Activated CD8-positive, alpha-beta T cell treated with anti-CD3 and anti-CD28 coated beads, Interleukin-2, amount 10 ng/mL, durations not matched to agents 7 days and 5 days (primary cell): Measurements from ENCODE around the gene DHODH. TPM values are rescaled to one million over a fixed set of nuclear protein-coding genes. Genes with fewer than 3 reads are reported as not detected.
A peak's percentile ranks its signal among the peaks of the same experiment; 100 is the strongest.
"Not testable (repeated sequence)": the region's sequence is repeated elsewhere in the genome, so short reads cannot be mapped to it uniquely, and the experiment has no call there.

Source experiments
- ATAC-seq: fragments of 150-1000 bp; cut with Tn5 transposase; one replicate; pipeline ENCODE4 v1.10.0; 2021; ENCODE audit warnings: moderate library complexity
- CTCF ChIA-PET: fragments of 350-600 bp; sonication (Branson Sonifier 250); formaldehyde crosslinking; loops from one replicate; lab custom pipeline; 2021; ENCODE audit warnings: antibody characterized with exemption; lab: Charles Lee
- POLR2A ChIA-PET: fragments of 350-600 bp; sonication (Branson Sonifier 250); formaldehyde crosslinking; loops from one replicate; lab custom pipeline; 2021; ENCODE audit warnings: antibody characterized with exemption; lab: Charles Lee
- DNase-seq: peaks from one replicate; pipeline ENCODE4 v3.0.0-alpha.2; 2020
- H3K27ac Mint-ChIP-seq: one replicate; pipeline ENCODE4 v1.8.0; 2021; ENCODE audit warnings: mild to moderate bottlenecking, mixed read lengths
- H3K27me3 Mint-ChIP-seq: one replicate; pipeline ENCODE4 v1.8.0; 2021; ENCODE audit warnings: low read depth, mixed read lengths
- H3K36me3 Mint-ChIP-seq: one replicate; pipeline ENCODE4 v1.8.0; 2021; ENCODE audit warnings: low read depth, mixed read lengths
- H3K4me1 Mint-ChIP-seq: one replicate; pipeline ENCODE4 v1.8.0; 2021; ENCODE audit warnings: low read depth, mixed read lengths
- H3K4me3 Mint-ChIP-seq: one replicate; pipeline ENCODE4 v1.8.0; 2021; ENCODE audit warnings: mild to moderate bottlenecking, mixed read lengths
- H3K9me3 Mint-ChIP-seq: one replicate; pipeline ENCODE4 v1.8.0; 2022; ENCODE audit warnings: mixed read lengths; ENCODE audit not compliant: insufficient read depth
- total RNA-seq, 2 experiments: library from RNA; stranded (reverse); gene quantifications; one replicate each; pipeline ENCODE4 v1.2.3, GENCODE V29; 2021

DHODH gene
- total RNA-seq, 2 experiments from 2014 or later: 14.7 to 18.3 TPM

DNA sequence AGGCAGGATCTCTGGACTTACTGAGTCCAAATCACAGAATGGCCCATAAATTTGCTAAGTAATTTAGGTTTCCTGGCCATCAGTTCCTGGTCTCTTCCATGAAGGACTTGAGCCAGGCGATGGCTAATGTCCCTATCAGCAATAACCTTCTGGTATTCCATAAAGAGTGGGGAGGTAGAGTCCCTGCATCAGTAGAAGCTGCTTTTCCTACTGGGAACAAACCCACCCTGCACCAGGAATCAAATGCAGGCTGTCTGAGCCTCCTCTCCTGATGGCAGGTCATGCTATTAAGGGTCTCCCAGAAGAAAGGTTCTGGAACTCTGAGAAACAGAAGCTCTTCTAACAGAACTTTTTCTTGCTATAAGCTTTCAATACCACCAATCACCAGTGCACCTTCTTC, 53.0 kb downstream of the DHODH start:
- POLR2A ChIA-PET: no interaction called here
- CTCF ChIA-PET: interaction anchor here (0.9 kb wide), 1 partner anchor 10 kb away, joined by 3 read pairs; no protein-coding TSS in a partner anchor
- Mint-ChIP-seq H3K9me3 (no peaks in the 10 kb centered on the region), H3K4me3 (no peak overlapping the region), H3K27me3 (no peaks in the 10 kb centered on the region), H3K27ac (no peak overlapping the region), H3K4me1 (no peaks in the 10 kb centered on the region), H3K36me3 (no peaks in the 10 kb centered on the region)
- ATAC-seq: no peak
- DNase-seq: no peak

DNA sequence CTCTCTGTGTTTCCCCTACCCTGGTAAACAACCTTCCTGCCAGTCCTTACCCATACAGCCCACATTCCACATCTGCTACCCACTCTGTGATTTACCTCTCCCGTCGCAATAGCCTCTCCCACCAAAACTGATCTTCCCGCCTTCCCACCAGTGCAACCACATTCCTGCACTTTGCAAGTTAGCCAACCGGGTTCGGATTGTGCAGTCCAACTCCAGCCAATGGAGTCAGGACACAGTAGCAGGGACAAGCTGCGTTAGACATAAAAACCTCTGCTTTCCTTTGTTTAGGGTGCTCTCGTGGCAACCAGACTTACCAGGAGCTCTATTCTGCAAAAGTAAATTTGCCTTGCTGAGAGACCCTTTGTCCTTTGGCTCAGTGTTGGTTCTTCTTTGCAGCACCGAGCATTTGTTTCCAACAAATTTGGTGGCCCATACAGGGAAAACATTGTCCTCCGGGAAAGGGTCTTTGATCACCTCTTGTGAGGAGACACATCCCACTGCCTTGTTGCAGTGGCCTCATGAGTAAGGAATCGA, 55.9 kb downstream of the DHODH start:
- POLR2A ChIA-PET: no interaction called here
- no peak for DNase-seq
- no peak for ATAC-seq
- Mint-ChIP-seq H3K4me1 (no peaks in the 10 kb centered on the region), H3K36me3 (no peaks in the 10 kb centered on the region), H3K4me3 (no peak overlapping the region), H3K9me3 (no peaks in the 10 kb centered on the region), H3K27me3 (no peaks in the 10 kb centered on the region), H3K27ac (no peak overlapping the region)
- CTCF ChIA-PET: no interaction called here

DNA sequence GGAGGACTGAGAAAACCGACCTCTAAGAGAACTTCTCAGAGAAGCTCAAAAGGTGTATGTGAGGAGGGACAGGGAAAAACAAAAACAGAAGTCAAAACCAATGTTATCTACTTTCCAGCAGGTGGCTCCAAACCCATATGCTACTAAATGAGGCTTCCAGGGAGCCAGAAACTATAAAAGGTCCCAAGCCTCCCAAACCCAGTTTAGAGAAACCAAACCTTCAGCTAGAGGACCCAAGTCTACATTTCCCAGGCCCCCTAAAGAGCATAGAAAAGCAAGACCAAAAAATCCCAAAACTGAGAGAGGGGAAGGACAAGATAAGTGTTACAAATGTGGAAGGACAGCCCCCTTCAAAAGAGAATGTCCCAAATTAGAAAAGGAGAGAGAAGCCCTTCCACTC, 58.2 kb downstream of the DHODH start:
- DNase-seq (peak; percentile 22), ATAC-seq (no peak)
- Mint-ChIP-seq H3K4me1 (no peaks in the 10 kb centered on the region), H3K4me3 (no peak overlapping the region), H3K27ac (no peak overlapping the region), H3K9me3 (no peaks in the 10 kb centered on the region), H3K27me3 (no peaks in the 10 kb centered on the region), H3K36me3 (no peaks in the 10 kb centered on the region)
- ChIA-PET POLR2A (interaction anchor here (2.1 kb wide), 1 partner anchor 27 kb away, joined by 6 read pairs; the partner anchor contains the start of genes DHX38 and TXNL4B), CTCF (interaction anchor here (0.7 to 2.0 kb wide), 11 partner anchors 9 to 400 kb away, joined by 3 to 25 read pairs (median 4); partner anchors contain the start of genes DHX38 and TXNL4B)

DNA sequence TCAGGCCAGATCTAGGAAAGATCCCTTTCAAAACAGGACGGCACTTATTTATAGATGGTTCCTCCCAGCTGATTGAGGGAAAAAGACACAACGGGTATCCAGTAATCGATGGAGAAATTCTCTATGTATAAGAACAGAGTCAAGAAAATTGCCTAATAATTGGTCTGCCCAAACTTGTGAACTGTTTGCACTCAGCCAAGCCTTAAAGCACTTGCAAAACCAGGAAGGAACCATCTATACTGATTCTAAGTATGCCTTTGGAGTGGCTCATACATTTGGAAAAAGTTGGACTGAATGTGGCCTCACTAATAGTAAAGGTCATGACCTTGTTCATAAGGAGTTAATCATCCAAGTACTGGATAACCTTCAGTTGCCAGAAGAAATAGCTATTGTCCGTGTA, 60.4 kb downstream of the DHODH start:
- H3K27me3 Mint-ChIP-seq: no peaks in the 10 kb centered on the region
- H3K4me3 Mint-ChIP-seq: no peak overlapping the region
- H3K9me3 Mint-ChIP-seq: no peaks in the 10 kb centered on the region
- no peaks in the 10 kb centered on the region for H3K36me3 Mint-ChIP-seq
- ATAC-seq (no peak), DNase-seq (no peak)
- ChIA-PET CTCF (interaction anchor here (0.8 kb wide), 1 partner anchor 31 kb away, joined by 4 read pairs; no protein-coding TSS in a partner anchor), POLR2A (interaction anchor here (0.6 kb wide), 1 partner anchor 122 kb away, joined by 3 read pairs; no protein-coding TSS in a partner anchor)
- H3K4me1 Mint-ChIP-seq: no peaks in the 10 kb centered on the region
- H3K27ac Mint-ChIP-seq: no peak overlapping the region

DNA sequence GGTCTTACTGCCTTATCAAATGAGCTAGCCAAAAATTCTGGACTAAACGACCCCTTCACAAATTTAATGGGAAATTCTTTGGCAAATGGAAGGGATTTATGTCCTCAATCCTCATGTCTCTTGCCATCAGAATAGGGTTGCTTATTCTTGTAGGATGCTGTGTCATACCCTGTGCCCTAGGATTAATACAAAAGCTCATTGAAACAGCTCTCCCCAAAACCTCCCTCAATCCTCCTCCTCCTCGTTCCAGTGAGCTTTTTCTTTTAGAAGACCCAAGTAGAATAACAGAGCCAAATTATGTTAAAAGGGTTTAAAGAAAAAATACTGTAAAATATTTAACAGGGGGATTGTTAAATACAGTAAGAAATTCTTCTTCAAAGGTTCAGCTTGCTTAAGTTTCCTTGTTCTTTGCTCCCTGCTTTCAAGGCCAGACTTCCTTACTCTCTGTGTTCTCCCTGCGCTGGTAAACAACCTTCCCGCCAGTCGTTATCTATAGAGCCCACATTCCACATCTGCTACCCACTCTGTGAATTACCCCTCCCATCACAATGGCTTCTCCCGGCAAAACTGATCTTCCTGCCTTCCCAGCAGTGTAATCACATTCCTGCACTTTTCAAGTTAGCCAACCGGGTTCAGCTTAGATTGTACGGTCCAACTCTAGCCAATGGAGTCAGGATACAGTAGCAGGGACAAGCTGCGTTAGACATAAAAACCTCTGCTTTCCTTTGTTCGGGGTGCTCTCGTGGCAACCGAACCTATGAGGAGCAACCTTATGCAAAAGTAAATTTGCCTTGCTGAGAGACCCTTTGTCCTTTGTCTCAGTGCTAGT, 64.2 kb downstream of the DHODH start:
- Mint-ChIP-seq H3K27me3 (no peaks in the 10 kb centered on the region), H3K4me1 (no peaks in the 10 kb centered on the region), H3K36me3 (no peaks in the 10 kb centered on the region), H3K27ac (no peak overlapping the region), H3K9me3 (no peaks in the 10 kb centered on the region), H3K4me3 (no peak overlapping the region)
- DNase-seq (no peak), ATAC-seq (no peak)
- ChIA-PET CTCF (interaction anchor here (1.8 kb wide), 1 partner anchor 11 kb away, joined by 3 read pairs; no protein-coding TSS in a partner anchor), POLR2A (no interaction called here)

DNA sequence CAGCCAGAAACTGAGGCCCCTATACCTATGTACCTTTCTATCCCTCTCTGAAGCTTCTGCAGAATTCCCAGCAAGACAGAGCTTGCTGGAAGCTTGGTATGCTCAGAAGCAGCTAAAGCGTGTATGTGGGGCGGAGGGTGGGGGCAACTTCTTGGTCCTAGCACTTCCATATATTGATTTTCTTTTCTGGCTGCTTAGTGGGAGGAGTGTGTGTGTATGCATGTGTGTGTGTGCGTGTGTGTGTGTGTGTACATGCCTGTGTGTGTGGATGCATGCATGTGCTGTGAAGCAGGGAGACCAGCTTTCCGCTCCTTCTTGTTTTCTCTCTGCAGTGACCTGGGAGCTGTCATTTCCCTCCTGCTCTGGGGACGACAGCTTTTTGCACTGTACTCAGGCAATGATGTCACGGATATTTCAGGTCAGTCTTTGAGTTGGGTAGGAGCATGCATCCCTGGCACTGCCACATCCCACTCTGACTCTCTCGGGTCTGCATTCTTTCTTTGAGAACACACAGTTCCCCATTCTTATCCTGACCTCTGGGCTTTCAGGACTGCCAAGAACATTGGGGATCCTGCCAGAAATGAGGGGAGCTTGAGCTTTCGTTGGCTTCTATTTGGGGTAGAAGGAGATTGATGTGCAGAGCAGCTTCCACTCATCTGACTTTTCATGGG, 65.2 kb downstream of the DHODH start:
- no peaks in the 10 kb centered on the region for H3K27me3 Mint-ChIP-seq
- no peak overlapping the region for H3K4me3 Mint-ChIP-seq
- DNase-seq (no peak), ATAC-seq (no peak)
- H3K4me1 Mint-ChIP-seq: no peaks in the 10 kb centered on the region
- H3K36me3 Mint-ChIP-seq: no peaks in the 10 kb centered on the region
- ChIA-PET CTCF (no interaction called here), POLR2A (no interaction called here)
- H3K27ac Mint-ChIP-seq: no peak overlapping the region
- H3K9me3 Mint-ChIP-seq: no peaks in the 10 kb centered on the region

DNA sequence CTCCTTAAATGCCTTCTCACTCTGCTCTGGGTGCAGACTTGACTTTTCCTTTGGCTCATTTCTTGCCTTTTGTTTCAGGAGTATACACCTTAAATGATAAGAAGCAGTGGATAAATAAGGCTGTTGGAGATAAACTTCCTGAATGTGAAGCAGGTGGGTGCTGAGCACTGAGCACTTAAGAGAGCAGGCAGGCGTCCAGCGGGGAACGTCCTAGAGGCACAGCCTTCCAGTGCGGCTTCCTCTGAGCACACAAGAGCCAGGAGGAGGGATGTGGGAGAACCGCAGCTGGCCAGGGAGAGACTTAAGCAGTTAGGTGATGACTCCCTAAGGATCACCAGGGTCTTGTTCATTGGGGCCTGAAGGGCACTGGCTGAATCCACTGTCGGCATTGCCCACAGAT, 66.5 kb downstream of the DHODH start:
- DNase-seq, H3K27me3 Mint-ChIP-seq, ATAC-seq, H3K4me3 Mint-ChIP-seq, H3K9me3 Mint-ChIP-seq, H3K4me1 Mint-ChIP-seq, H3K27ac Mint-ChIP-seq, H3K36me3 Mint-ChIP-seq: not testable (repeated sequence)
- POLR2A ChIA-PET: interaction anchor here (1.4 kb wide), 1 partner anchor 19 kb away, joined by 3 read pairs; the partner anchor contains the start of genes DHX38 and TXNL4B
- CTCF ChIA-PET: interaction anchor here (1.2 kb wide), 1 partner anchor 8 kb away, joined by 3 read pairs; no protein-coding TSS in a partner anchor

Other genes with a start within 250 kb of the DHODH start
- gene AP1G1, start 199.9 kb upstream of the DHODH start, total RNA-seq: 10 to 100 TPM; 74.9 to 77.4 TPM
- 10 to 100 TPM; 20.3 to 22.6 TPM for gene ATXN1L, start 162.8 kb upstream of the DHODH start, total RNA-seq
- 1 to 10 TPM; 3.7 to 4.1 TPM for gene ZNF821, start 124.6 kb upstream of the DHODH start, total RNA-seq
- 100 to 1,000 TPM; 155 to 174 TPM for gene IST1, start 113.2 kb upstream of the DHODH start, total RNA-seq
- under 1 TPM; 0.78 to 0.79 TPM for gene PKD1L3, start 8.3 kb upstream of the DHODH start, total RNA-seq
- gene HP, start 45.8 kb downstream of the DHODH start, total RNA-seq: not detected
- gene HPR, start 54.5 kb downstream of the DHODH start, total RNA-seq: not detected
- 10 to 100 TPM; 14.9 to 16.7 TPM for gene TXNL4B, start 84.9 kb downstream of the DHODH start, total RNA-seq
- gene DHX38, start 85.1 kb downstream of the DHODH start, total RNA-seq: 10 to 100 TPM; 69.3 to 77.1 TPM
- gene PMFBP1, start 163.4 kb downstream of the DHODH start, total RNA-seq: 1 to 10 TPM; 2.9 to 5.2 TPM